Ishikawa (cell line): ENCODE results near the gene SUV39H1.

ENCODE experiments used
- CEBPB ChIP-seq: IDR thresholded peaks from 2 replicates; pipeline ENCODE4 v1.6.1; 2012
- CREB1 ChIP-seq: IDR thresholded peaks from 2 replicates; pipeline ENCODE4 v1.6.1; 2012; ENCODE audit warnings: low read depth
- EGR1 ChIP-seq: IDR thresholded peaks from 2 replicates; pipeline ENCODE4 v1.6.1; 2012
- EP300 ChIP-seq: IDR thresholded peaks from 2 replicates; pipeline ENCODE4 v1.6.1; 2012; ENCODE audit warnings: borderline replicate concordance
- FOXM1 ChIP-seq: IDR thresholded peaks from 2 replicates; pipeline ENCODE4 v1.6.1; 2012; ENCODE audit warnings: low read depth, borderline replicate concordance
- NFIC ChIP-seq: IDR thresholded peaks from 2 replicates; pipeline ENCODE4 v1.6.1; 2012
- RAD21 ChIP-seq: IDR thresholded peaks from 2 replicates; pipeline ENCODE4 v1.6.1; 2012; ENCODE audit warnings: low read depth
- TAF1 ChIP-seq: IDR thresholded peaks from 2 replicates; pipeline ENCODE4 v1.6.1; 2012; ENCODE audit warnings: low read depth, mild to moderate bottlenecking
- TCF12 ChIP-seq: IDR thresholded peaks from 2 replicates; pipeline ENCODE4 v1.6.1; 2012; ENCODE audit warnings: low read depth
- TEAD4 ChIP-seq: IDR thresholded peaks from 2 replicates; pipeline ENCODE4 v1.6.1; 2012
- YY1 ChIP-seq: IDR thresholded peaks from 2 replicates; pipeline ENCODE4 v1.6.1; 2012; ENCODE audit warnings: low read depth
- ZBTB7A ChIP-seq: IDR thresholded peaks from 2 replicates; pipeline ENCODE4 v1.6.1; 2012; ENCODE audit warnings: low read depth
- TF ChIP-seq, protein P1 (sequence below): IDR thresholded peaks from 2 replicates; pipeline ENCODE4 v1.6.1; 2012
- TF ChIP-seq, protein P2 (sequence below): IDR thresholded peaks from 2 replicates; pipeline ENCODE4 v1.6.1; 2012; ENCODE audit warnings: low read depth, mild to moderate bottlenecking
- TF ChIP-seq, protein P3 (sequence below): IDR thresholded peaks from 2 replicates; pipeline ENCODE4 v1.6.1; 2012

Gene SUV39H1

DNA sequence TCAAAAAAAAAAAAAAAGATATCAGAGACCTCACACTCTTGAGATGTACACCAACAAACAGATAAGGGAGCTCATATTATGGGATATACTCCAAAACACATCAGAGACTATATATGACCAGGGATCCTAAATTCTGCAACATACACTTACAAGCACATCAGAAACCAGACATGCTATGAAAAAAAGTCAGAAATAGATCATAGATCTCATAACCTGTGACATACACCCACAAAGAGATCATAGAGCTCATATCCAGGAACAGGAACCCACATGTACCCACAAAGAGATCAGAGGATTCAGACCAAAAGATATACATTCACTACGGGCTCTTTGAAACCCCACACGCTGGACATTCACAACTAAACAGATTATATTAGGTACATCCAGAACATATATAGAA, 30.1 kb downstream of the SUV39H1 start:
- TF ChIP-seq, protein P1, sequence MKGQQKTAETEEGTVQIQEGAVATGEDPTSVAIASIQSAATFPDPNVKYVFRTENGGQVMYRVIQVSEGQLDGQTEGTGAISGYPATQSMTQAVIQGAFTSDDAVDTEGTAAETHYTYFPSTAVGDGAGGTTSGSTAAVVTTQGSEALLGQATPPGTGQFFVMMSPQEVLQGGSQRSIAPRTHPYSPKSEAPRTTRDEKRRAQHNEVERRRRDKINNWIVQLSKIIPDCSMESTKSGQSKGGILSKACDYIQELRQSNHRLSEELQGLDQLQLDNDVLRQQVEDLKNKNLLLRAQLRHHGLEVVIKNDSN, result no peak
- TF ChIP-seq, protein P2, sequence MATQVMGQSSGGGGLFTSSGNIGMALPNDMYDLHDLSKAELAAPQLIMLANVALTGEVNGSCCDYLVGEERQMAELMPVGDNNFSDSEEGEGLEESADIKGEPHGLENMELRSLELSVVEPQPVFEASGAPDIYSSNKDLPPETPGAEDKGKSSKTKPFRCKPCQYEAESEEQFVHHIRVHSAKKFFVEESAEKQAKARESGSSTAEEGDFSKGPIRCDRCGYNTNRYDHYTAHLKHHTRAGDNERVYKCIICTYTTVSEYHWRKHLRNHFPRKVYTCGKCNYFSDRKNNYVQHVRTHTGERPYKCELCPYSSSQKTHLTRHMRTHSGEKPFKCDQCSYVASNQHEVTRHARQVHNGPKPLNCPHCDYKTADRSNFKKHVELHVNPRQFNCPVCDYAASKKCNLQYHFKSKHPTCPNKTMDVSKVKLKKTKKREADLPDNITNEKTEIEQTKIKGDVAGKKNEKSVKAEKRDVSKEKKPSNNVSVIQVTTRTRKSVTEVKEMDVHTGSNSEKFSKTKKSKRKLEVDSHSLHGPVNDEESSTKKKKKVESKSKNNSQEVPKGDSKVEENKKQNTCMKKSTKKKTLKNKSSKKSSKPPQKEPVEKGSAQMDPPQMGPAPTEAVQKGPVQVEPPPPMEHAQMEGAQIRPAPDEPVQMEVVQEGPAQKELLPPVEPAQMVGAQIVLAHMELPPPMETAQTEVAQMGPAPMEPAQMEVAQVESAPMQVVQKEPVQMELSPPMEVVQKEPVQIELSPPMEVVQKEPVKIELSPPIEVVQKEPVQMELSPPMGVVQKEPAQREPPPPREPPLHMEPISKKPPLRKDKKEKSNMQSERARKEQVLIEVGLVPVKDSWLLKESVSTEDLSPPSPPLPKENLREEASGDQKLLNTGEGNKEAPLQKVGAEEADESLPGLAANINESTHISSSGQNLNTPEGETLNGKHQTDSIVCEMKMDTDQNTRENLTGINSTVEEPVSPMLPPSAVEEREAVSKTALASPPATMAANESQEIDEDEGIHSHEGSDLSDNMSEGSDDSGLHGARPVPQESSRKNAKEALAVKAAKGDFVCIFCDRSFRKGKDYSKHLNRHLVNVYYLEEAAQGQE, result no peak
- TF ChIP-seq RAD21 (no peak), TEAD4 (no peak), CEBPB (no peak), TAF1 (no peak), CREB1 (no peak), ZBTB7A (no peak), EP300 (no peak), NFIC (no peak), FOXM1 (no peak), YY1 (no peak), TCF12 (no peak)
- TF ChIP-seq, protein P3, sequence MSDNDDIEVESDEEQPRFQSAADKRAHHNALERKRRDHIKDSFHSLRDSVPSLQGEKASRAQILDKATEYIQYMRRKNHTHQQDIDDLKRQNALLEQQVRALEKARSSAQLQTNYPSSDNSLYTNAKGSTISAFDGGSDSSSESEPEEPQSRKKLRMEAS, result no peak

DNA sequence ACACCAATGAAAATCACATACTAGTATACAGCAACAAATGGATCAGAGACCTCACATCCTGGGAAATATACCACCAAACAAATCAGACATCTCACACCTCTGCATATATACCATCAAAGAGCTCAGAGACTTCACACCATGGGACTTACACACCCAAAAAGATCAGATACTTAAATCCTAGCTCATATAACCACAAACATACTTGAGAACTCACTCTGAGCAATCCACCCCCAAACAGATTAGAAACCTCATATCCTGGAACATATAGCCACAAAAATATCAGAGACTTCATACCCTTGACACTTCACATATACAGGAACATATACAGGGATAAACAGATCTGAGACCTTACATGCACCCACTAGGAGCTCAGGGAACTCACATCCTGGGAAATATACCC, 32.1 kb downstream of the SUV39H1 start:
- TF ChIP-seq FOXM1, result no peak
- no peak for TF ChIP-seq TAF1
- TF ChIP-seq YY1, result no peak
- no peak for TF ChIP-seq TCF12
- TF ChIP-seq RAD21, result no peak
- no peak for TF ChIP-seq ZBTB7A
- no peak for TF ChIP-seq TEAD4
- no peak for TF ChIP-seq NFIC
- TF ChIP-seq, protein P3, result no peak
- TF ChIP-seq EGR1, result no peak
- TF ChIP-seq, protein P2, result no peak
- no peak for TF ChIP-seq EP300
- no peak for TF ChIP-seq CEBPB
- TF ChIP-seq, protein P1, result no peak
- TF ChIP-seq CREB1, result no peak

DNA sequence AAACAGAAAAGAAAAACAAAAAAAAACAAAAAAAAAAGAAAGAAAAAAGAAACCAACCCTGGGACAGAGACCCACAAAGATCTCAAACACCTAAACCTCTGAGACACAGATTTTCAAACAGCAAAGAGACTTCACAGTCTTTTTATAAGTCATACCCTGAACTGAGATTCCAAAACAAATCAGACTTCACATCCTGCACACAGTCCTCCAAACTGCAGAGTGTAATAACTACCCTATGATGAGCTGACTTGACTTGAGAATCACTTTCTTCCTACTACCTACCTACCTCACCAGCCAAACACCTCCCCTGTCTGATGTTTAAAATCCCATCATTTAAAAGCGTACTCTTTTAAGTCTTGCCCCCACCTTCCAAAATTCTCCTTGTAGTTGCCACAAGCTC, 39.8 kb downstream of the SUV39H1 start:
- TF ChIP-seq RAD21, result no peak
- no peak for TF ChIP-seq FOXM1
- no peak for TF ChIP-seq EP300
- no peak for TF ChIP-seq TCF12
- no peak for TF ChIP-seq YY1
- no peak for TF ChIP-seq TEAD4

DNA sequence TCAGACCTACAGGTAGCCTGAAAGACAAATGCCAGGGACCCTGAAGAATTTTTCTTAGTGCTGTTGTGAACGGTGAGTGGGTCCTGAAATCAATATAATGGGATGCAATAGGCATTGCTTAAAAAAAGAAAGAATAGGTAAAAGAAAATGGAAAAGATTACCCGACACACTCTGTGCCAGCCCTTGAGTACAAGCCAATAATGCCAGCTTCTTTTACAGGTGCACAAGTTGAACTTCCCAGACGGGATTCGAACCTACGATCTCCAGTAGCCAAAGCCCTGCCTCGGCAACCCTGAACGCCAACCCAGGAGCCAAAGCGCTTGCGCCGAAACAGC, 40.3 kb downstream of the SUV39H1 start:
- TF ChIP-seq ZBTB7A (no peak), NFIC (no peak), EP300 (no peak), CREB1 (no peak), TCF12 (no peak), TEAD4 (no peak), CEBPB (no peak), FOXM1 (no peak), TAF1 (no peak), EGR1 (no peak), RAD21 (no peak), YY1 (no peak)
- TF ChIP-seq, protein P1, result no peak
- TF ChIP-seq, protein P2, result no peak
- TF ChIP-seq, protein P3, result no peak
